Activated CD8-positive, alpha-beta memory T cell treated with anti-CD3 and anti-CD28 coated beads for 48 hours (primary cell): ENCODE measurements around the gene PIERCE2.
"Not testable (repeated sequence)": the region's sequence is repeated elsewhere in the genome, so short reads cannot be mapped to it uniquely, and the experiment has no call there.

Source experiments
- DNase-seq, 3 experiments: peaks; one replicate each; pipeline ENCODE4 v3.0.0-alpha.2; 2020; ENCODE audit warnings: low read depth in 2 of 3, low spot score in 2 of 3

Gene PIERCE2

DNA sequence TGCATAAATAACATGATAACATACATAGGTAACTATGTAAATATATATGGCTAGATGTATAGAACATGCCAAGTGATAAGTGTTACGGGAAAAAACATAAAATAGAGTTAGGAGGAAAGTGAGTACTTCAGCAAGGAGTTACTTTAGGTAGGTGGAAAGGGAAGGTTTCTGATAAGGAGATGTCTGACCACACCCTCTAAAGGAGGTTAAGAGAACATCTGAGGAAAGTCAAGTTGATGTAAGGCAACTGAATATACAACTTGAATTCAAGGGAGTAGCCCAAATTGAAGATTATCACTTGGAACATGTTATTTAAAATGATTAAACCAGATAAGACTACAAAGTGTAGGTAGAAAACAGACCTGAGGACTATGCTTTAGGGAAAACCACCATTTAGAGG lies 13.8 kb downstream of the PIERCE2 start:
- DNase-seq: no peak

- DNase-seq: no peak
Observed at GRCh38 chr15:55434989-55435825, 26.9 kb downstream of the PIERCE2 start.

DNA sequence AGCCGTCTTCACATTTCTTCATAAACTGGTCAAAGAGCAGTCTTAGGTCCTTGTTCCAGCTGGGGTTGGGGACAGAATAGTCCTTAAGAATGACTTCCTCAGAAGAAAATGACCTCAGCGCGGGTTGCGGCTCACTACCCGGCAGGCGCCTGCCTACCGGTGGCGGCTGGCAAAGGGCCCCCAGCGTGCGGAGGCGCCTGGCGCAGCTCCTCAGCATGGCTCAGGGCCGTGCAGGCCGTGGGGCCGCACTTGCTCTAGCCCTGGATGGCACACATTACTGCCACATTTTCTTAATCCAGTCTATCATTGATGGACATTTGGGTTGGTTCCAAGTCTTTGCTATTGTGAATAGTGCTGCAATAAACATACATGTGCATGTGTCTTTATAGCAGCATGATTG lies 34.8 kb downstream of the PIERCE2 start:
- not testable (repeated sequence) for DNase-seq

- DNase-seq: not testable (repeated sequence)
Observed at GRCh38 chr15:55445936-55446335, 37.6 kb downstream of the PIERCE2 start.

GRCh38 chr15:55446379-55447029 lies 38.2 kb downstream of the PIERCE2 start:
- DNase-seq: not testable (repeated sequence)

GRCh38 chr15:55447030-55447394 lies 38.7 kb downstream of the PIERCE2 start:
- not testable (repeated sequence) for DNase-seq

DNA sequence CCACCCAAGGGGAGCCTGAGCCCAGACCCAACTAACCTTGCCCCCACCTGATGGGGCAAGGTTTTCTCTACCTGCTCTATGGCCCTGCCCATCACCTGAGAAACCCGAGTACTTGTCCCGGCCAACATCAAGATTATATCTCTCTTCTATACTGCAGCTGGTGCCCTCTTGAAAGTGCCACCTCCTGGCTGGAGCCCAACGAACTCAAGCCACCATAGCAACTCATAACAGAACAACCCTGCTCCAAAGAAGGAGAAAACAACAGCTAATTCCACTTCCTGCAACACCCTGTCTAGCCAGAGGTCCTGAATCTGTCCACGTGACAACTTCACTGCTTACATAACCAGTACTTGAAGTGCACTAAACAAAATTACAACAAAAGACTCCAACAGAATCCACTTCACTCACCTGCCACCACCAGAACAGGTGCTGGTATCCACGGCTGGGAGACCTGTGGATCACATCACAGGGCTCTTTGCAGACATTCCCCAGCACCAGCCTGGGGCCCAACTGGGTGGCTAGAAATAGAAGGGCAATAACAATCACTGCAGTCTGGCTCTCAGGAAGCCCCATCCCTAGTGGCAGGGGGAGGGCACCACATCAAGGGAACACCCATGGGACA lies 49.2 kb downstream of the PIERCE2 start:
- no peak for DNase-seq

GRCh38 chr15:55461447-55461846 lies 53.2 kb downstream of the PIERCE2 start:
- DNase-seq: no peak

GRCh38 chr15:55468321-55468720 lies 60.0 kb downstream of the PIERCE2 start:
- no peak for DNase-seq
